Lower lobe of right lung (tissue), 2 donors: ENCODE data around the gene TTC34. TPM values are rescaled to one million over a fixed set of nuclear protein-coding genes. Genes with fewer than 3 reads are reported as not detected.

ENCODE experiments used
- ATAC-seq, 2 donors: fragments of 200-7000 bp; cut with Tn5 transposase; one replicate each; pipeline ENCODE4 v1.9.1; 2020 to 2022; ENCODE audit warnings: mild to moderate bottlenecking in 2 of 2, moderate library complexity in 2 of 2
- DNase-seq: peaks from one replicate; pipeline ENCODE4 v3.0.0-alpha.2; 2020
- H3K27ac ChIP-seq: fragments of 200-600 bp; one replicate; pipeline ENCODE4 v1.8.0; 2022
- H3K27me3 ChIP-seq: fragments of 200-600 bp; one replicate; pipeline ENCODE4 v1.8.0; 2022; ENCODE audit warnings: low read depth
- H3K36me3 ChIP-seq: fragments of 200-600 bp; one replicate; pipeline ENCODE4 v1.8.0; 2022; ENCODE audit warnings: mild to moderate bottlenecking
- H3K4me1 ChIP-seq: fragments of 200-600 bp; one replicate; pipeline ENCODE4 v1.8.0; 2022
- H3K4me3 ChIP-seq: fragments of 200-600 bp; one replicate; pipeline ENCODE4 v1.8.0; 2022; ENCODE audit warnings: mild to moderate bottlenecking
- H3K9me3 ChIP-seq: fragments of 200-600 bp; one replicate; pipeline ENCODE4 v1.8.0; 2022
- CTCF ChIP-seq: fragments of 200-600 bp; IDR thresholded peaks from one replicate; pipeline ENCODE4 v1.8.0; 2022; ENCODE audit warnings: antibody characterized with exemption, mild to moderate bottlenecking
- intact Hi-C: fragments of 100-400 bp; cut with DNase I; formaldehyde crosslinking; loops from one replicate; pipeline ENCODE4 v1.11.0; 2022
- total RNA-seq: library from RNA; stranded (reverse); fragmentation: NEBNext Ultra II Directional; extraction: Animal tissue kit (Norgen Biotek cat#: 25700); gene quantifications from one replicate; pipeline ENCODE4 v1.2.1, GENCODE V29; 2021
- donor health status: DM: no; HTN: yes; CAD: no; lungs with severe emphysema.

TTC34 gene
- total RNA-seq, 1 donor from 2014 or later = 2.6 TPM

- DNase-seq (peak; percentile 61), ATAC-seq (peak; percentile 78 to 79)
- Histone ChIP-seq H3K4me1 (peaks cover 3% of the 10 kb centered on the region), H3K9me3 (no peaks in the 10 kb centered on the region), H3K36me3 (no peaks in the 10 kb centered on the region), H3K27me3 (peaks cover 9% of the 10 kb centered on the region), H3K27ac (no peak overlapping the region), H3K4me3 (no peak overlapping the region)
- intact Hi-C loops = no loop called here
- peak; percentile 61 for TF ChIP-seq CTCF
Measured at GRCh38 chr1:2821966-2822620, 20.6 kb upstream of the TTC34 start.

- DNase-seq (no peak), ATAC-seq (no peak)
- Histone ChIP-seq H3K9me3 (no peaks in the 10 kb centered on the region), H3K4me3 (no peak overlapping the region), H3K36me3 (no peaks in the 10 kb centered on the region), H3K4me1 (peaks cover 3% of the 10 kb centered on the region), H3K27me3 (peaks cover 10% of the 10 kb centered on the region), H3K27ac (no peak overlapping the region)
- intact Hi-C loops = no loop called here
- no peak for TF ChIP-seq CTCF
Measured at GRCh38 chr1:2821373-2821955, 20.0 kb upstream of the TTC34 start.

- ATAC-seq = no peak
- peaks cover 3% of the 10 kb centered on the region for H3K4me1 ChIP-seq
- TF ChIP-seq CTCF = no peak
- intact Hi-C loops = no loop called here
- DNase-seq = no peak
- no peak overlapping the region for H3K4me3 ChIP-seq
- H3K9me3 ChIP-seq = no peaks in the 10 kb centered on the region
- H3K27ac ChIP-seq = no peak overlapping the region
- peaks cover 13% of the 10 kb centered on the region for H3K27me3 ChIP-seq
- H3K36me3 ChIP-seq = no peaks in the 10 kb centered on the region
Measured at GRCh38 chr1:2820731-2821372, 19.4 kb upstream of the TTC34 start.

- ATAC-seq = no peak
- Histone ChIP-seq H3K4me3 (no peak overlapping the region), H3K9me3 (no peaks in the 10 kb centered on the region), H3K4me1 (peaks cover 3% of the 10 kb centered on the region), H3K36me3 (no peaks in the 10 kb centered on the region), H3K27ac (no peak overlapping the region), H3K27me3 (peaks cover 13% of the 10 kb centered on the region)
- intact Hi-C loops = no loop called here
- no peak for DNase-seq
- TF ChIP-seq CTCF = no peak
Measured at GRCh38 chr1:2819831-2820730, 18.6 kb upstream of the TTC34 start.

GRCh38 chr1:2819429-2819828 lies 17.9 kb upstream of the TTC34 start:
- H3K4me1 ChIP-seq = peaks cover 3% of the 10 kb centered on the region
- H3K9me3 ChIP-seq = no peaks in the 10 kb centered on the region
- H3K4me3 ChIP-seq = no peak overlapping the region
- H3K27me3 ChIP-seq = peaks cover 13% of the 10 kb centered on the region
- no peaks in the 10 kb centered on the region for H3K36me3 ChIP-seq
- H3K27ac ChIP-seq = no peak overlapping the region
- intact Hi-C loops = no loop called here
- DNase-seq (peak; percentile 15), ATAC-seq (no peak)
- no peak for TF ChIP-seq CTCF
